K562 (cell line): ENCODE measurements around the gene STK11. TPM values are rescaled to one million over a fixed set of nuclear protein-coding genes. Genes with fewer than 3 reads are reported as not detected.

Source experiments
- BRD4 ChIP-seq: fragments of 200-600 bp; sonication (generic); IDR thresholded peaks from 2 replicates; pipeline ENCODE4 v1.6.1; 2017; ENCODE audit warnings: inconsistent platforms
- CCAR2 ChIP-seq: fragments of 200-400 bp; formaldehyde crosslinking; IDR thresholded peaks from 2 replicates; pipeline ENCODE4 v1.6.1; 2017; ENCODE audit warnings: mild to moderate bottlenecking, low read depth, low read length
- CTCF ChIP-seq, 3 experiments: IDR thresholded peaks in 2 of 3; conservative IDR thresholded peaks in 1 of 3; 2 replicates each; pipeline ENCODE4 v1.5.1; 2011 to 2012; ENCODE audit warnings: low read length in 3 of 3, mild to moderate bottlenecking in 3 of 3, control low read depth in 2 of 3, improper control_type of control experiment in 1 of 3, inconsistent platforms in 1 of 3, low read depth in 1 of 3, mixed read lengths in 1 of 3, moderate library complexity in 1 of 3; ENCODE audit not compliant: insufficient read depth in 2 of 3
- FOS ChIP-seq: IDR thresholded peaks from 3 replicates; pipeline ENCODE4 v1.6.1; 2011; ENCODE audit not compliant: insufficient read length; ENCODE audit errors: extremely low read depth
- FOXK2 ChIP-seq, 2 experiments: fragments of 450-650 bp; IDR thresholded peaks in 1 of 2; conservative IDR thresholded peaks in 1 of 2; 2 replicates each; pipeline ENCODE4 v1.6.1; 2016; ENCODE audit warnings: low read depth in 2 of 2, mild to moderate bottlenecking in 1 of 2
- HDAC8 ChIP-seq: fragments of 450-650 bp; IDR thresholded peaks from 2 replicates; pipeline ENCODE4 v1.6.1; 2016; ENCODE audit warnings: mild to moderate bottlenecking, missing genetic modification characterization, moderate library complexity, missing compliant biosample characterization
- IRF9 ChIP-seq: fragments of 450-650 bp; IDR thresholded peaks from 2 replicates; pipeline ENCODE4 v1.6.1; 2016; ENCODE audit warnings: missing biosample characterization, missing genetic modification characterization
- KDM1A ChIP-seq, 2 experiments: fragments of 450-650 bp; IDR thresholded peaks; 2 replicates each; pipeline ENCODE4 v1.6.1; 2016; ENCODE audit warnings: mild to moderate bottlenecking in 2 of 2
- KDM4B ChIP-seq, 2 experiments: fragments of 450-650 bp in 1 of 2; sonication (generic) in 1 of 2; IDR thresholded peaks; 2 replicates each; pipeline ENCODE4 v1.6.1; 2016 to 2017; ENCODE audit warnings: borderline replicate concordance in 2 of 2, antibody characterized with exemption in 1 of 2, low read depth in 1 of 2, mild to moderate bottlenecking in 1 of 2
- KHSRP ChIP-seq: fragments of 450-650 bp; IDR thresholded peaks from 2 replicates; pipeline ENCODE4 v1.6.1; 2017
- MEF2D ChIP-seq: conservative IDR thresholded peaks from 2 replicates; pipeline ENCODE4 v1.6.1; 2016; ENCODE audit warnings: low read depth, missing genetic modification characterization, missing compliant biosample characterization
- PML ChIP-seq: IDR thresholded peaks from 2 replicates; pipeline ENCODE4 v1.6.1; 2012; ENCODE audit warnings: low read length, inconsistent platforms
- RBM39 ChIP-seq: fragments of 200-400 bp; formaldehyde crosslinking; optimal IDR thresholded peaks from 2 replicates; pipeline ENCODE3; 2018; ENCODE audit warnings: low read depth, low read length
- RFX7 ChIP-seq: fragments of 250-450 bp; sonication (Bioruptor Pico); IDR thresholded peaks from 2 replicates; pipeline ENCODE4 v1.5.1; 2021; ENCODE audit warnings: mild to moderate bottlenecking
- SLC30A9 ChIP-seq: fragments of 250-450 bp; sonication (Bioruptor Pico); IDR thresholded peaks from 2 replicates; pipeline ENCODE4 v1.8.0; 2022; ENCODE audit warnings: mild to moderate bottlenecking, moderate library complexity
- SMARCC2 ChIP-seq: fragments of 450-650 bp; IDR thresholded peaks from 2 replicates; pipeline ENCODE4 v1.6.1; 2017; ENCODE audit warnings: antibody characterized with exemption, moderate library complexity, mild to moderate bottlenecking, low read depth
- ZC3H8 ChIP-seq: fragments of 450-650 bp; IDR thresholded peaks from 2 replicates; pipeline ENCODE4 v1.6.1; 2017
- ZNF23 ChIP-seq: fragments of 250-450 bp; sonication (Bioruptor Pico); IDR thresholded peaks from 2 replicates; pipeline ENCODE4 v1.4.0; 2020; ENCODE audit warnings: mild to moderate bottlenecking
- ZNF444 ChIP-seq: fragments of 250-450 bp; sonication (Bioruptor Pico); IDR thresholded peaks from 2 replicates; pipeline ENCODE4 v1.4.0; 2020; ENCODE audit warnings: mild to moderate bottlenecking, moderate library complexity
- ZNF655 ChIP-seq: fragments of 250-450 bp; sonication (Bioruptor Pico); IDR thresholded peaks from 2 replicates; pipeline ENCODE4 v1.5.0; 2021
- ZNF76 ChIP-seq: fragments of 250-450 bp; sonication (Bioruptor Pico); IDR thresholded peaks from 2 replicates; pipeline ENCODE4 v1.4.0; 2020; ENCODE audit warnings: mild to moderate bottlenecking, moderate library complexity, borderline replicate concordance
- ZNF785 ChIP-seq: fragments of 250-450 bp; sonication (Bioruptor Pico); IDR thresholded peaks from 2 replicates; pipeline ENCODE4 v1.4.0; 2020; ENCODE audit warnings: mild to moderate bottlenecking
- polyA plus RNA-seq, 8 experiments: library from polyadenylated mRNA; depleted of rRNA in 4 of 8; stranded (reverse) in 5 of 8; unstranded in 3 of 8; fragments of >200 nt; fragmentation: Nextera tagmentation in 2 of 8; fragmentation: Illumina TruSeq in 1 of 8; extraction: Ambion mirVana in 2 of 8; extraction: Trizol in 1 of 8; gene quantifications; 2 replicates each; pipeline versions ENCODE4 v1.2.1 to v1.2.3, GENCODE V29; 2011 to 2014; ENCODE audit warnings: inconsistent platforms in 1 of 8, missing spikeins in 1 of 8
- total RNA-seq, 7 experiments: library from RNA; depleted of rRNA in 6 of 7; stranded (reverse); fragments of >200 nt in 6 of 7; fragmentation: Illumina TruSeq in 2 of 7; extraction: Trizol in 2 of 7; gene quantifications; 2 replicates each; pipeline versions ENCODE4 v1.2.1 to v1.2.3, GENCODE V29; 2011 to 2021; ENCODE audit warnings: low replicate concordance in 1 of 7
- TF ChIP-seq, protein P1 (sequence below), 2 experiments: fragments of 200-800 bp in 1 of 2; sonication (Bioruptor generic) in 1 of 2; sonication (generic) in 1 of 2; formaldehyde crosslinking in 1 of 2; IDR thresholded peaks in 1 of 2; conservative IDR thresholded peaks in 1 of 2; 2 replicates each; pipeline versions ENCODE4 v1.5.0 to v1.6.1; 2016 to 2020; ENCODE audit warnings: missing compliant biosample characterization in 1 of 2, missing genetic modification characterization in 1 of 2, missing genetic modification reagents in 1 of 2

The STK11 gene
- total and polyA plus RNA-seq, 9 of the 15 experiments (the other 6 are each of a cell fraction or from before 2014, with no cell fraction given) = 0.15 to 96.5 (median 31.7) TPM

- TF ChIP-seq, protein P1, sequence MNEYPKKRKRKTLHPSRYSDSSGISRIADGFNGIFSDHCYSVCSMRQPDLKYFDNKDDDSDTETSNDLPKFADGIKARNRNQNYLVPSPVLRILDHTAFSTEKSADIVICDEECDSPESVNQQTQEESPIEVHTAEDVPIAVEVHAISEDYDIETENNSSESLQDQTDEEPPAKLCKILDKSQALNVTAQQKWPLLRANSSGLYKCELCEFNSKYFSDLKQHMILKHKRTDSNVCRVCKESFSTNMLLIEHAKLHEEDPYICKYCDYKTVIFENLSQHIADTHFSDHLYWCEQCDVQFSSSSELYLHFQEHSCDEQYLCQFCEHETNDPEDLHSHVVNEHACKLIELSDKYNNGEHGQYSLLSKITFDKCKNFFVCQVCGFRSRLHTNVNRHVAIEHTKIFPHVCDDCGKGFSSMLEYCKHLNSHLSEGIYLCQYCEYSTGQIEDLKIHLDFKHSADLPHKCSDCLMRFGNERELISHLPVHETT (CRISPR knock-in tag; conservative IDR thresholded peaks at IDR 0.05 in 1 of 2, IDR thresholded peaks at IDR 0.05 in 1 of 2) = peak; percentile 43 to 93; a peak in 2 of 4 replicates
- no peak for TF ChIP-seq ZNF444 (CRISPR knock-in tag)
- no peak for TF ChIP-seq SLC30A9 (CRISPR knock-in tag)
- TF ChIP-seq ZC3H8 = no peak
- TF ChIP-seq RBM39 = no peak
- no peak for TF ChIP-seq HDAC8 (tag)
- no peak for TF ChIP-seq CCAR2
- no peak for TF ChIP-seq ZNF23 (CRISPR knock-in tag)
- no peak for TF ChIP-seq ZNF655 (CRISPR knock-in tag)
- no peak for TF ChIP-seq FOS
- TF ChIP-seq SMARCC2 = no peak
- TF ChIP-seq KDM4B (IDR thresholded peaks at IDR 0.05; ENCODE audit: borderline replicate concordance in 2 of 2, low read depth in 1 of 2) = no peak
- no peak for TF ChIP-seq BRD4
- TF ChIP-seq KHSRP = no peak
- TF ChIP-seq RFX7 (CRISPR knock-in tag) = no peak
- no peak for TF ChIP-seq IRF9 (tag)
- no peak for TF ChIP-seq FOXK2 (conservative IDR thresholded peaks at IDR 0.05 in 1 of 2, IDR thresholded peaks at IDR 0.05 in 1 of 2; ENCODE audit: low read depth in 2 of 2)
- no peak for TF ChIP-seq MEF2D (tag)
- TF ChIP-seq CTCF (IDR thresholded peaks at IDR 0.05 in 2 of 3, conservative IDR thresholded peaks at IDR 0.05 in 1 of 3; ENCODE audit: insufficient read depth in 2 of 3, low read depth in 1 of 3, low read length in 3 of 3) = 0 out of 6 replicates have a peak, but pooled peaks of 1 of the 3 experiments have one; percentile 9
- TF ChIP-seq KDM1A (IDR thresholded peaks at IDR 0.05) = no peak
- TF ChIP-seq ZNF76 (CRISPR knock-in tag) = 0 out of 2 replicates have a peak, but pooled peaks have one; percentile 11
- TF ChIP-seq ZNF785 (CRISPR knock-in tag) = no peak
- no peak; the same call in 1 of the 2 replicates for TF ChIP-seq PML
These were observed 36.0 kb downstream of the STK11 start, which contains the start of gene ATP5F1D (continued) for GRCh38 chr19:1241417-1242095.
